ENCODE results near the gene TSNAX.
A peak's percentile ranks its signal among the peaks of the same experiment; 100 is the strongest.
"Not testable (repeated sequence)": the region's sequence is repeated elsewhere in the genome, so short reads cannot be mapped to it uniquely, and the experiment has no call there.

The TSNAX gene, protein sequence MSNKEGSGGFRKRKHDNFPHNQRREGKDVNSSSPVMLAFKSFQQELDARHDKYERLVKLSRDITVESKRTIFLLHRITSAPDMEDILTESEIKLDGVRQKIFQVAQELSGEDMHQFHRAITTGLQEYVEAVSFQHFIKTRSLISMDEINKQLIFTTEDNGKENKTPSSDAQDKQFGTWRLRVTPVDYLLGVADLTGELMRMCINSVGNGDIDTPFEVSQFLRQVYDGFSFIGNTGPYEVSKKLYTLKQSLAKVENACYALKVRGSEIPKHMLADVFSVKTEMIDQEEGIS
- total RNA-seq, result 37.3 to 37.6 reads per million in 2 donors

- DNase-seq, result peak; percentile 78
Measured at GRCh38 chr1:231528172-231529029, at the start of gene TSNAX. TSNAX (plus strand) TSS chr1:231528669; CDS start chr1:231528811, 142 bp downstream.

DNA sequence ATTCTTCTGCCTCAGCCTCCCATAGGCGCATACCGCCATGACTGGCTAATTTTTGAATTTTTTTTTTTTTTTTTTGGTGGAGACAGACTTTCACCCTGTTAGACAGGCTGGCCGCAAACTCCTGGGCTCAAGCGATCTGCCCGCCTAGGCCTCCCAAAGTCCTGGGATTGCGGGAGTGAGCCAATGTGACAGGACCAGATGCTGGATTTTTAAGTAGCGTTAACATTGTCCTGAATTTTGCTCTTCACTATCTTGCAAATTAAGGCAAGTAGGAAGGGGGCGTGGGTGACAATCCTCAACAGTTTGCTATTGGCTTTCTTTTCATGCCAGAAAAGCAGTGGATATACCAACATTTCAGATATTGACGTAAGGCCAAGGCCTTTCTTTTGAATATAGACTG lies 49.7 kb upstream of the TSNAX start:
- no peak for DNase-seq

DNA sequence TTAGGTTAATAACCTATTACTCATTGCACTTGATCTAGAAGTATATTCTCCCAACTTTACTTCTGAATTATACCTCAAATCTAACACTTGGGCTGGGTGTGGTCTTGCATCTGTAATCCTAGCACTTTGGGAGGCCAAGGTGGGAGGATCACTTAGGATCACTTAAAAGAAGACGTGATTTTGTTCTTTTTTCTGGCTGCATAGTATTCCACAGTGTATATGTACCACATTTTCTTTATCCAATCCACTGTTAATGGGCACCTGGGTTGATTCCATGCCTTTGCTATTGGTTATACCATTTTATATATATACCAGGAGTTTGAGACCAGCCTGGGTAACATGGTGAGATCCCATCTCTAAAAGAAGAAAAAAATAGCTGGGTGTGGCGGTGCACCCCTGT lies 48.5 kb upstream of the TSNAX start:
- no peak for DNase-seq

DNA sequence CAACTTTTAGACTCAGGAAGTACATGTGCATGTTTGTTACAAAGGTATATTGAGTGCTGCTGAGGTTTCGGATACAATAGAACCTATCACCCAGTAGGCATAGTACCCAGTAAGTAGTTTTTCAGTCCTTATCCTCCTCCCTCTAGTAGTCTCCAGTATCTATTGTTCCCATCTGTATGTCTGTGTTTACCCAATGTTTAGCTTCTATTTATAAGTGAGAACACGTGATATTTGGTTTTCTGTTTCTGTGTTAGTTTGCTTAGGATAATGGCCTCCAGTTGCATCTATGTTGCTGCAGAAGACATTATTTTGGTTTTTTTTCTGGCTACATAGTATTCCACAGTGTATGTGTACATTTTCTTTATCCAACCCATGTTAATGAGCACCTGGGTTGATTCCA lies 47.2 kb upstream of the TSNAX start:
- no peak for DNase-seq

GRCh38 chr1:231485029-231485784 lies 43.3 kb upstream of the TSNAX start:
- DNase-seq, result no peak

- no peak for DNase-seq
Measured at GRCh38 chr1:231487019-231487418, 41.5 kb upstream of the TSNAX start.

GRCh38 chr1:231487910-231488309 lies 40.6 kb upstream of the TSNAX start:
- DNase-seq, result no peak

GRCh38 chr1:231493421-231494185 lies 34.9 kb upstream of the TSNAX start:
- no peak for DNase-seq

DNA sequence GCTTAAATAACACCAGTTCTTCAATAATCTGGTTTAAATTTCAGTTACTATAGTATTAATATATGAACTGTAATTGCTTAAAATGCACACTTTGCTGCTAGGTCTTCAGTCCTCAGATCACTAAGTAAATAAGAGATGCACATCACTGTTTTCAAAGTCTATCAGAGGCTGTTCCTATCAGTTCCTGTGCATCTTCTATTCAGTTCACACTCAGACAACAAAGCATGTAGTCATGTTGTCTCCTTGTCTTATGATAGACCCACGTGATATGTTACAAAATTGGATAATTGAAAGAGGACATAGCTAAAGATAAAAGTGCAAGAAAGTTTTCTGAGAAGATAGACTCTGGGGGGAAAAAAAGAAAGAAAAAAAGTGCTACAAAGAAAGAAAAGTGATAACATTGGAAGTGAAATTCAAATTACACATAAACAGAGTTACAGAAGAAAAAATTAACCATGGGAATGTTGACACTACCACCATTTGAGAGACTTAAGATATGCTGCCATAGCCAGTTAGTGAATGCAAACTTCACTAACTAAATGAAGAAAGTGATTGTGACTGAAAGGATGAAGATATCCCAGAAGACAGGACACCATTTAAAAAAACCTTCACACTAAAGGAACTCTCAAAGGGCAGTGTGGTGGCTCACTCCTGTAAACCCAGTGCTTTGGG lies 33.9 kb upstream of the TSNAX start:
- DNase-seq, result no peak

DNA sequence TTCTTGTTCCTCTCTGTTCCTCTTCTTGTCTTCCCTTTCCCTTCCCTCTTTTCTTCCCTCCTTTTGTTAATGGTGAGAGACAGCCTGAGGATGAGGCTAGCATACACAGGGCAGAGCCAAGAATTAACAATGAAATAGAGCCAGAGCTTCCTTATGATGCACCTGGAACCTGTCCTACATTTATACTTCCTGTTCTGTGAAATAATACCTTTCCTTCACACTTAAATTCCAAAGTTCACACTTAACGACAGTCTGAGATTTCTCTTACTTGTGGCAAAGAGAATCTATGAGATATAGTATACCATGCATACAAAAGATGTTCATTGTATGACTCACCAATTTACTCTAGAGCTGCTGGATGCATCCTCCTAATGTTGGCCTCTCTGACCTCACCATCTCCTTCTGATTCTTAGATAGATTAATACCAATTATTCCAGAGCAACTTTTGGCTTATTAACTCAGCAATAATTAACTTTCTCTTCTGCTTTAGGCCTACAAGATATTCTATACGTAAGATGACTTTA lies 30.8 kb upstream of the TSNAX start:
- no peak for DNase-seq

DNA sequence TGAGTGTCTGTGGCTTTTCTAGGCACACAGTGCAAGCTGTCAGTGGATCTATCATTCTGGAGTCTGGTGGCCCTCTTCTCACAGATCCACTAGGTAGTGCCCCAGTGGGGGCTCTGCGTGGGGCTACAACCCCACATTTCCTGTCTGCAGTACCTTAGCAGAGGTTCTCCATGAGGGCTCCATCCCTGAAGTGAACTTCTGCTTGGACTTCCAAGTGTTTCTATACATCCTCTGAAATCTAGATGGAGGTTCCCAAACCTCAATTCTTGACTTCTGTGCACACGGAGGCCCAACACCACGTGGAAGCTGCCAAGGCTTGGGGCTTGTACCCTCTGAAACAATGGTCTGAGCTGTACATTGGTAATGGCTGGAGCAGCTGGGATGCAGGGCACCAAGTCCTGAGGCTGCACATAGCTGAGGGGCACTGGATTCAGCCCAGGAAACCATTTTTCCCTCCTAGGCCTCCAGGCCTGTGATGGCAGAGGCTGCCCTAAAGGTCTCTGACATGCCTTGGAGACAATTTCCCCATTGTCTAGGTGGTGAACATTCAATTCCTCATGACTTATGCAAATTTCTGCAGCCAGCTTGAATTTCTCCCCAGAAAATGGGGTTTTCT lies 29.2 kb upstream of the TSNAX start:
- DNase-seq, result no peak

DNA sequence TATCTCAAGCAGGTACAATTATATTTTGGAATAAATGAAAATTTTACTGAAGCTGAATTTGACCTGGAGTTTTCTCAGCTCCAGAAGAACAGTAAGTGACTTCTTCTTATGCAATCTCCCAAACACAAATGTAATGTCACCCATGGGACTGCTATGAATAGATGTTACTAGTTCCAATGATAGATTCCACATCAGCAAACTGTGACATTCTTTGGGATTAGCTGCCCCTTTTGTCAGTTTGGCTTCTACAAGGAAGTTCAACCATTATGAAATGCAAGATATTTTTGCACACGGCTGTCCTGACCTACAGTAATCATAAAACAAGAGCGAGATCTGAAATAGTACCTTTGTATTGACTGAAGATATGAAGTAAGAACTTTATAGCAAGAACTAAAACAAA lies 27.8 kb upstream of the TSNAX start:
- DNase-seq, result no peak

- not testable (repeated sequence) for DNase-seq
Measured at GRCh38 chr1:231503168-231503567, 25.3 kb upstream of the TSNAX start.

GRCh38 chr1:231507476-231508355 lies 20.8 kb upstream of the TSNAX start:
- DNase-seq, result no peak

- no peak for DNase-seq
Measured at GRCh38 chr1:231508497-231508896, 20.0 kb upstream of the TSNAX start.

GRCh38 chr1:231508941-231509340 lies 19.5 kb upstream of the TSNAX start:
- DNase-seq, result no peak

- no peak for DNase-seq
Measured at GRCh38 chr1:231512147-231512698, 16.2 kb upstream of the TSNAX start.

DNA sequence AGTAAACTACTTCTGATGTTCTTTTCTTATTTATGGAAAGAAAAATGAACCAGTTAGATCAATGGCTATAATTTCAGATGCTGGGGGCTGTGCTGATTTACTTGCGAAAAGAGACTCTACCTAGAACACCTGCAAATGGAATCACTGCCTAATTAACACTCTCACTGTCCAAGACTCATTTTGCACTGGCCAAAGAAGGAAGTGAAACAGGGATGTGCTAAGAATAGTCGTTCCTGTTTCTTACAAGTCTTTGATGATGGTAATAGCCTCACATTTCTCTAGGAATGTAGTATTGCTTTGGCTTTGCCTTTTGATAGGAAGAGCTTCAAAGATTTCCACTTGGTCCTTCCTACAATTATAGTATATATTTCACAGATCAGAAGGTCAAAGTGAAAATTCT lies 12.7 kb upstream of the TSNAX start:
- no peak for DNase-seq

DNA sequence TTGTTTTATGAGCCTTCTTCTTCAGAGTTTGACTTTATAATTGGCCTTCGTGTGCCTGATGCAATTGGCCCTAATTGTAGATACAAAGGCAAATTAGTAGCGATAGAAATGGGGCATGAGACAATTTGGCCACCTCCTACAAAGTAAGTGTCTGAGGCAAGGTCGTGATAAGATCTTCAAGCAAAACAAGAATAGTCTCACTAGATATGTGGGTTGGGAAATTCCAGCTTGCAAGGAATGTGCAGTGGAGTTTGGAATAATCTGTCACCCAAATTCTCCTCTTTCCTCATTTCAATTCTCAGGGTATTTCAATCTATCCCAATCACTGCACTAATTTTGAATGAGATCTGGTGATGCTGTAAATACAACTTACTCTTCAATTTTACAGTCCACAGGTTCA lies 11.4 kb upstream of the TSNAX start:
- no peak for DNase-seq

- no peak for DNase-seq
Measured at GRCh38 chr1:231518485-231519034, 9.9 kb upstream of the TSNAX start.
